Nephron progenitor cell (in vitro differentiated cells): Measurements from ENCODE around the gene CAMK2G.
A peak's percentile ranks its signal among the peaks of the same experiment; 100 is the strongest.
"Not testable (repeated sequence)": the region's sequence is repeated elsewhere in the genome, so short reads cannot be mapped to it uniquely, and the experiment has no call there.

Experiments used
- DNase-seq: peaks from one replicate; pipeline ENCODE4 v3.0.0; 2021
- H3K27ac Mint-ChIP-seq: 2 replicates; pipeline ENCODE4 v1.8.0; 2021; ENCODE audit warnings: mild to moderate bottlenecking, moderate library complexity, mixed read lengths
- H3K27me3 Mint-ChIP-seq: 2 replicates; pipeline ENCODE4 v1.8.0; 2021; ENCODE audit warnings: mild to moderate bottlenecking, low read depth, mixed read lengths; ENCODE audit not compliant: poor library complexity
- H3K36me3 Mint-ChIP-seq: 2 replicates; pipeline ENCODE4 v1.8.0; 2021; ENCODE audit warnings: low read depth, mixed read lengths
- H3K4me1 Mint-ChIP-seq: 2 replicates; pipeline ENCODE4 v1.8.0; 2021; ENCODE audit warnings: mixed read lengths
- H3K4me3 Mint-ChIP-seq: 2 replicates; pipeline ENCODE4 v1.8.0; 2021; ENCODE audit warnings: mild to moderate bottlenecking, moderate library complexity, mixed read lengths
- H3K9me3 Mint-ChIP-seq: 2 replicates; pipeline ENCODE4 v1.8.0; 2021; ENCODE audit warnings: mild to moderate bottlenecking, moderate library complexity, mixed read lengths
- TF ChIP-seq, protein P1 (sequence below): fragments of 200-600 bp; sonication (generic); IDR thresholded peaks from 2 replicates; pipeline ENCODE4 v1.5.0; 2021; ENCODE audit warnings: antibody characterized with exemption

The CAMK2G gene

DNA sequence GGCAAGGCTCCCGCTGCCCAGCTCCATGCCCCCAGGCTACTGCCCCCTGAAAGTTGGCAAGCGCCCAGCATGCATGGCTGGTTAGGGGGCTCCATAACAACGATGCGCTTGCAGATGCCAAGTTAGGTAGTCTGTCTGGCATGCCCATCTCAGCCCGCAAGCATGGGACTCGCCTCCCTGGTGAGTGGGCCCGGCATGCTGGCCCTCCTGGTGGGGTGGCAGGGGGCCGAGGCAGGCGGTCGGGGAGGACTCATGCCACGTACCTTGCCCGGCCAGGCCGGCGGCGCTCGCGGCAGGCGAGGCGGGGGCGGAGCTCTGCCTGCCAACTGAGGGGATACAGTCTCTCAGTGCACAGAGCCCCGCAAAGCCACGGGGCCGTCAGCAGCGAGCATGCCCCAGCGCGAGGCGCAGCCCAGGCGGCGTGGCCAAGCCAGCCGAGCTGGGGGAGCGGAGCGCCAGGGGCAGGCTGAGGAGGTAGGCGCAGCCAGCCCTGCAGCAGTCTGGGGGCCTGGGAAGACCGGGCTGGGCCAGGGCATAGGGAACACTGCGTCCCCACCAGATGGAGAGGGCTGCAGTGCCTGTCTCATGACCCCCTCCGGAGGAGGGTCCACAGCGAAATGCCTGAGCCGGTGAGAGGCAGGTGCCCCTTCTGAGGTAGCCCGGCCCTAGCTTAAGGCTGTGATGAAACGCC lies 34.9 kb downstream of the CAMK2G start:
- Mint-ChIP-seq H3K36me3 (peaks cover 17% of the 10 kb centered on the region), H3K4me3 (no peak overlapping the region), H3K27ac (no peak overlapping the region), H3K9me3 (no peaks in the 10 kb centered on the region), H3K27me3 (no peaks in the 10 kb centered on the region), H3K4me1 (peaks cover 33% of the 10 kb centered on the region)
- DNase-seq: no peak
- TF ChIP-seq, protein P1, sequence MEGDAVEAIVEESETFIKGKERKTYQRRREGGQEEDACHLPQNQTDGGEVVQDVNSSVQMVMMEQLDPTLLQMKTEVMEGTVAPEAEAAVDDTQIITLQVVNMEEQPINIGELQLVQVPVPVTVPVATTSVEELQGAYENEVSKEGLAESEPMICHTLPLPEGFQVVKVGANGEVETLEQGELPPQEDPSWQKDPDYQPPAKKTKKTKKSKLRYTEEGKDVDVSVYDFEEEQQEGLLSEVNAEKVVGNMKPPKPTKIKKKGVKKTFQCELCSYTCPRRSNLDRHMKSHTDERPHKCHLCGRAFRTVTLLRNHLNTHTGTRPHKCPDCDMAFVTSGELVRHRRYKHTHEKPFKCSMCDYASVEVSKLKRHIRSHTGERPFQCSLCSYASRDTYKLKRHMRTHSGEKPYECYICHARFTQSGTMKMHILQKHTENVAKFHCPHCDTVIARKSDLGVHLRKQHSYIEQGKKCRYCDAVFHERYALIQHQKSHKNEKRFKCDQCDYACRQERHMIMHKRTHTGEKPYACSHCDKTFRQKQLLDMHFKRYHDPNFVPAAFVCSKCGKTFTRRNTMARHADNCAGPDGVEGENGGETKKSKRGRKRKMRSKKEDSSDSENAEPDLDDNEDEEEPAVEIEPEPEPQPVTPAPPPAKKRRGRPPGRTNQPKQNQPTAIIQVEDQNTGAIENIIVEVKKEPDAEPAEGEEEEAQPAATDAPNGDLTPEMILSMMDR: no peak

DNA sequence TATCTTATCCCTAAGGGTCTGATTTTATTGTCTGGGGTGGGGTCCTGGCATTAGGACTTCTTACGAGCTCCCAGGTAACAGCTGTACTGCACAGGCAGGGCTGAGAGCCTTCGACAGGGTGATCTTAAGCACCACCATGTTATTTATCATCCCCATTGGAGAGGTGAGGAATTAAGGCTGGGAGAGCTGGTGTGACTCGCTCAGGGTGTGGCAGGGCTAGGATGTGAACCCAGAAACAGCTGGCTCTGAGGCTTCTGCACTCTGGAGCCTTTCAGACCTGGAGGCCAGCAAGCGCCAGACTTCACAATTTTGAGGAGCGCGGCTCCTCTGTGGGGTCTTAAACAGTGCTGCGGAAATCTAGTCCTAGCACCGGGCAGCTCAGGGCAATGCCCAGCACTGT lies 35.5 kb downstream of the CAMK2G start:
- H3K9me3 Mint-ChIP-seq: no peaks in the 10 kb centered on the region
- H3K27me3 Mint-ChIP-seq: no peaks in the 10 kb centered on the region
- DNase-seq: no peak
- TF ChIP-seq, protein P1: no peak
- no peak overlapping the region for H3K4me3 Mint-ChIP-seq
- H3K36me3 Mint-ChIP-seq: peaks cover 19% of the 10 kb centered on the region
- peaks cover 33% of the 10 kb centered on the region for H3K4me1 Mint-ChIP-seq
- no peak overlapping the region for H3K27ac Mint-ChIP-seq

DNA sequence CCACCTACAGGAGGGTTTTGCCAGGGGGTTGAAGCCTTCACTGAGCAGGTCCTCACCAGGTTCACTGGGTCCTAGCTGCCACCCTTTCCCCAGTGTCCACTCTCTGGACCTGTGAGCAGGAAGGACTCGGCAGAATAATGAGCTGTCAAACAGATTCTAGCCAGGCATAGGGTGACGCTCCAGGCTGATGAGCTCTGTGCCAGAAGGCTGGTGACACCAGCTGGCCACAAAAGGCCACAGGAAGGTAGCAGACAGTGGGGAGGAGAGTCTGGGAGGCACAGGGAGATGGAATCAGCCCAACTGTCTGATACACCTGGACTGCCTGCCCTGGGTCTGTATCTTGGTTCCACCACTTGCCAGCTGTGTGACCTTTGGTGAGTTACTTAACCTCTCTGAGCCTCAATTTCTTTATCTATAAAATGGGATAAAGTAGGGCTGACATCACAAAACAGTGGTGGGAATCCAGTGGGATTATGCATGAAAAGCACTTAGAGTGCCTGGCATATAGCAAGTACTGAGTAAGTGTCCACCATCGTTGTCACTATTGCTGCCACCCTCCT lies 36.3 kb downstream of the CAMK2G start:
- Mint-ChIP-seq H3K36me3 (peaks cover 14% of the 10 kb centered on the region), H3K4me3 (no peak overlapping the region), H3K27me3 (no peaks in the 10 kb centered on the region), H3K4me1 (peaks cover 33% of the 10 kb centered on the region), H3K27ac (no peak overlapping the region), H3K9me3 (no peaks in the 10 kb centered on the region)
- DNase-seq: no peak
- TF ChIP-seq, protein P1: no peak

DNA sequence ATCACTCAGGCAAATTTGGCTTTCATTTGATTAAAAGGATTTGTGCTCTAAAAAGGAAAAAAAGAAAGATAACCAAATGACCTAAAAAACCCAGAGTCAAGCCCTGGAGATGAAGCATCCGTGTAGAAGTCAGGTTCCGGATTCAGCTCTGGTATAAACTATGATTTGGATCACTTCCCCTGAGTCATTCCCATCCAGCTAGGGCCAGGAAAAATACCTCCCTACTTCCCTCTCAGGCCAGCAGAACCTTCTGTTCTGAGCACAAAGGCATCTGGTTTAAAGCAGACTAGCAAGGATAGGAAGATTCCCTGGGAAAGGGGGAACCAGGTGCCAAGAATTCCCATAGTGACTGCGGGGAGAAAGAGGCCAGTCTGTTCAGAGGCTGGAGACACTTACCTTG lies 37.3 kb downstream of the CAMK2G start:
- TF ChIP-seq, protein P1: no peak
- Mint-ChIP-seq H3K4me1 (peaks cover 33% of the 10 kb centered on the region), H3K27ac (peak overlapping the region; percentile 94), H3K27me3 (no peaks in the 10 kb centered on the region), H3K4me3 (no peak overlapping the region), H3K9me3 (no peaks in the 10 kb centered on the region), H3K36me3 (peaks cover 14% of the 10 kb centered on the region)
- no peak for DNase-seq

DNA sequence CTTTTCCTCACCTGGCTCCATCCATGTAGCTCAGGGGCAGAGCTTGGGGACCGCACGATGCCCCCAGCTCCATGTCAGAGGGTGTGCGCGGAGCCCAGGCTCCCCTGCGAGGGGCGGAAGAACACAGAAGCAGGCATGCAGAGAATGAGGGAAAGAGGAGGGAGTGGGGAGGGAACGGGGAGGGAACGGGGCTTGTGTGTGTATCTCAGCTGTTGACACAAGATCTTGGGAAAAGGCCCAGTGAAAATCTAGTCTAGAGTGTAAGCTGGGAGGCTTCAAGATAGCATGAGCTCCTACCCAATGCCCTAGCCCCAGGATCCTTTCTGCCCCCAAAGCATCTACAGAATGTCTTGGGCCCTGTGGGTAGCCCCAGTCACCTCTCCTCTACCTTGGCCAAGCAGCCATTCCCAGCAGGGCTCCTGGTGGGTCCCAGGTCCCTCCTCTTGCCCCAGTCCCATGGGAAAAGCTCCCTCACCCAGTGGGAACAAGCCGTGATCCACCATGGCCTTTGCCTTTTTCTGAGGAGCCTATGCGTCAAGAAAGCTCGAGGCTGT lies 37.9 kb downstream of the CAMK2G start:
- DNase-seq: no peak
- Mint-ChIP-seq H3K4me3 (no peak overlapping the region), H3K9me3 (no peaks in the 10 kb centered on the region), H3K27me3 (no peaks in the 10 kb centered on the region), H3K4me1 (peaks cover 33% of the 10 kb centered on the region), H3K27ac (no peak overlapping the region), H3K36me3 (peaks cover 11% of the 10 kb centered on the region)
- TF ChIP-seq, protein P1: no peak

DNA sequence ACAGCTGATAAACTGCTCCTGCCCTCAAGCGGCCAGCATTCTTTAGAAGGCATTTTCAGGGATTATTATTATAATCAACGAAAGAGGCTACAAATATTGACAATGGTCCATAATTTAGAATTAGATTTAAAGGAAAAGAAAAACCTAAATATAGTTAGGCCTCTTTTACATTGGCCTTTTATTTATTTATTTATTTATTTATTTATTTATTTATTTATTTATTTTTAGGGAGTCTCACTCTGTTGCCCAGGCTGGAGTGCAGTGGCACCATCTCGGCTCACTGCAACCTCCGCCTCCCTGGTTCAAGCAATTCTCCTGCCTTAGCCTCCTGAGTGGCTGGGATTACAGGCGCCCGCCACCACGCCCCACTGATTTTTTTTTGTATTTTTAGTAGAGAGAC lies 45.3 kb downstream of the CAMK2G start:
- not testable (repeated sequence) for H3K4me1 Mint-ChIP-seq, H3K27me3 Mint-ChIP-seq, DNase-seq, H3K9me3 Mint-ChIP-seq, H3K36me3 Mint-ChIP-seq, H3K4me3 Mint-ChIP-seq, H3K27ac Mint-ChIP-seq
